Measurements from ENCODE around the gene MSI2.

The MSI2 gene

GRCh38 chr17:57563958-57564357 is 307.6 kb downstream of the MSI2 start:
- peak; percentile 44; the same call in 2 of the 3 replicates for ATAC-seq
- TF ChIP-seq TSHZ2 (CRISPR knock-in tag; IDR thresholded peaks at IDR 0.05) (0 out of 2 replicates have a peak, but pooled peaks have one; percentile 35), ZNF8 (CRISPR knock-in tag; IDR thresholded peaks at IDR 0.05) (0 out of 2 replicates have a peak, but pooled peaks have one; percentile 61), ARNTL (CRISPR knock-in tag; IDR thresholded peaks at IDR 0.05; ENCODE audit: borderline replicate concordance, low read depth) (no peak; the same call in 1 of the 2 replicates), ZC3H10 (CRISPR knock-in tag; IDR thresholded peaks at IDR 0.05) (no peak), CSDC2 (CRISPR knock-in tag; IDR thresholded peaks at IDR 0.05) (no peak), POU6F1 (CRISPR knock-in tag; IDR thresholded peaks at IDR 0.05; ENCODE audit: borderline replicate concordance, low read depth) (no peak), SNAI2 (CRISPR knock-in tag; IDR thresholded peaks at IDR 0.05) (no peak), ISL1 (CRISPR knock-in tag; IDR thresholded peaks at IDR 0.05) (no peak), PATZ1 (CRISPR knock-in tag; IDR thresholded peaks at IDR 0.05; ENCODE audit: borderline replicate concordance) (no peak), BACH2 (CRISPR knock-in tag; IDR thresholded peaks at IDR 0.05; ENCODE audit: borderline replicate concordance) (no peak), ZNF70 (CRISPR knock-in tag; IDR thresholded peaks at IDR 0.05) (0 out of 2 replicates have a peak, but pooled peaks have one; percentile 13), CSRNP3 (CRISPR knock-in tag; IDR thresholded peaks at IDR 0.05) (no peak), PPARA (CRISPR knock-in tag; IDR thresholded peaks at IDR 0.05; ENCODE audit: borderline replicate concordance) (no peak), OSR1 (CRISPR knock-in tag; IDR thresholded peaks at IDR 0.05) (no peak), ESRRG (CRISPR knock-in tag; IDR thresholded peaks at IDR 0.05) (no peak), ZNF565 (CRISPR knock-in tag; conservative IDR thresholded peaks at IDR 0.05; ENCODE audit: low read depth) (no peak), TCF4 (CRISPR knock-in tag; IDR thresholded peaks at IDR 0.05; ENCODE audit: borderline replicate concordance) (peak; percentile 67; the same call in 1 of the 2 replicates), TOX (CRISPR knock-in tag; IDR thresholded peaks at IDR 0.05; ENCODE audit: borderline replicate concordance) (no peak), RARB (CRISPR knock-in tag; IDR thresholded peaks at IDR 0.05) (no peak)

GRCh38 chr17:57565176-57565575 is 308.9 kb downstream of the MSI2 start:
- TF ChIP-seq ESRRG (CRISPR knock-in tag; IDR thresholded peaks at IDR 0.05) (no peak), RARB (CRISPR knock-in tag; IDR thresholded peaks at IDR 0.05) (no peak), POU6F1 (CRISPR knock-in tag; IDR thresholded peaks at IDR 0.05; ENCODE audit: borderline replicate concordance, low read depth) (no peak)
- no peak for ATAC-seq

GRCh38 chr17:57566721-57567120 is 310.4 kb downstream of the MSI2 start:
- TF ChIP-seq TOX (CRISPR knock-in tag; IDR thresholded peaks at IDR 0.05; ENCODE audit: borderline replicate concordance): no peak
- TF ChIP-seq CSDC2 (CRISPR knock-in tag; IDR thresholded peaks at IDR 0.05): no peak
- no peak for TF ChIP-seq ZNF70 (CRISPR knock-in tag; IDR thresholded peaks at IDR 0.05)
- TF ChIP-seq TSHZ2 (CRISPR knock-in tag; IDR thresholded peaks at IDR 0.05): no peak
- no peak for ATAC-seq
